ENCODE results near the gene MTA3.

MTA3 gene

DNA sequence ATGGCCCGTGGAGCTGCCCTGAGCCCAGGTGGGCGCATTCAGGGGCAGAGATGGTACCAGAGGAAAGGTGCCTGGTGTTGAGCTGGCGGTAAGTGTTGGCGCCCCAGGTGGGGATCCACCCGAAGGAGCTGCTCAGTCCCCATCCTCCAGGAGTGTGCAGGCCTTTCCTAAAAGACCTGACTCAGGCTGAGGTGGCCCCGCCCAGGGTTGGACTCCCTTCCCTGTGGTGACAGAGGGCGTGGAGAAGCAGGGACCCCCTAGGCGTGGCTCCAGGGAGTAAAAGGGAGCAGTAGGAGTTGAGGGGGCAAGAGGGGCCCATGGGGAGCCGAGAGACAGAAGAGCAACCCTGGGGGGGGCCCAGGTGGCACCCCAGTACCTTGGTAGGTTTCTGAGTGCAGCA lies 193.1 kb downstream of the MTA3 start:
- TF ChIP-seq, protein P1, sequence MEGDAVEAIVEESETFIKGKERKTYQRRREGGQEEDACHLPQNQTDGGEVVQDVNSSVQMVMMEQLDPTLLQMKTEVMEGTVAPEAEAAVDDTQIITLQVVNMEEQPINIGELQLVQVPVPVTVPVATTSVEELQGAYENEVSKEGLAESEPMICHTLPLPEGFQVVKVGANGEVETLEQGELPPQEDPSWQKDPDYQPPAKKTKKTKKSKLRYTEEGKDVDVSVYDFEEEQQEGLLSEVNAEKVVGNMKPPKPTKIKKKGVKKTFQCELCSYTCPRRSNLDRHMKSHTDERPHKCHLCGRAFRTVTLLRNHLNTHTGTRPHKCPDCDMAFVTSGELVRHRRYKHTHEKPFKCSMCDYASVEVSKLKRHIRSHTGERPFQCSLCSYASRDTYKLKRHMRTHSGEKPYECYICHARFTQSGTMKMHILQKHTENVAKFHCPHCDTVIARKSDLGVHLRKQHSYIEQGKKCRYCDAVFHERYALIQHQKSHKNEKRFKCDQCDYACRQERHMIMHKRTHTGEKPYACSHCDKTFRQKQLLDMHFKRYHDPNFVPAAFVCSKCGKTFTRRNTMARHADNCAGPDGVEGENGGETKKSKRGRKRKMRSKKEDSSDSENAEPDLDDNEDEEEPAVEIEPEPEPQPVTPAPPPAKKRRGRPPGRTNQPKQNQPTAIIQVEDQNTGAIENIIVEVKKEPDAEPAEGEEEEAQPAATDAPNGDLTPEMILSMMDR (IDR thresholded peaks at IDR 0.05; ENCODE audit: borderline replicate concordance, insufficient read depth, low read depth, low read length) = no peak
- H3K4me3 ChIP-seq (ENCODE audit: low read depth, low read length) = no peak overlapping the region

GRCh38 chr2:42762155-42762554 lies 193.7 kb downstream of the MTA3 start:
- TF ChIP-seq, protein P1 (IDR thresholded peaks at IDR 0.05; ENCODE audit: borderline replicate concordance, insufficient read depth, low read depth, low read length) = no peak

DNA sequence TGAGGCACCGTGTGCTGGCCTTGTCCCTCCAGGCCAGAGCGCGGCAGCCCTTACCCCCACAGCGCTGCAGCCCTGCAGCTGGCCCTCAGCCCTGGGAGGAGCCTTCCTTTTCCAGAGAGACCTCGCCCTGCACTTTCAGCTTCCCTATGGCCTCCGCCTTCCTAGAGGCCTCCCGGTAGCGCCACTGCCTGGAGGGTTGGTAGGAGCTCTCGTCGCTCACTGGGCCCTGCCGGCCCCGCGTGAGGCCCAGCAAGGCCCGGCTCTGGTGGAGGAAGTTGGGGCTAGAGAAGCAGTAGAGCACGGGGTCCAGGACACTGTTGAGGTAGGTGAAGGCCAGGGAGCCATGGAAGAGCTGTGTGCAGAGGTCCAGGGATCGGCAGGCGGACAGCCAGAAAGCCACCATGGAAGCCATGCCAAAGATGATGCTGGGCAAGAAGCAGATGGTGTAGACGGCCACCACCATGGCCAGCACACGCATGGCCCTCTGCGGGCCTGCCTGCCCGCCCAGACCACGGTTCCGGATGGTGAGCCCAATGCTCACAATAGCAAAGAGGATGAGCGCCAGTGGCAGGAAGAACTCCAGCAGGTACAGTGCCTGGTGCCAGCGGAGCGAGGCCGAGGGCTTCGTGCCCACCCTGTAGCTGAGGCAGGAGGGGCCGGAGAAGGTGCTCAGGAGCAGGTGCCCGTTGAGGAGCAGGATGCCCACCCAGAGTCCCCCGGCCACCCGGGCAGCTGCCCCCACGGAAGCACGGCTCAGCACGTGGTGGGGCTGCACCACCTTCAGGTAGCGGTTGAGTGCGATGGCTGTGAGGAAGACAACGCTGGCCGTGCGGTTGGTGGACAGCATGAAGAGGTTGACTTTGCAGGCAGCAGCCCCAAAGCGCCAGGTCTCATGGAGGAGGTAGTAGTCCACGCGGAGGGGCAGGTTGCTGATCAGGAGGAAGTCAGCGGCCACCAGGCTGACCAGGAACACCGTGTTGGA lies 194.7 kb downstream of the MTA3 start:
- no peak overlapping the region for H3K4me3 ChIP-seq (ENCODE audit: low read depth, low read length)
- TF ChIP-seq, protein P1 (IDR thresholded peaks at IDR 0.05; ENCODE audit: borderline replicate concordance, insufficient read depth, low read depth, low read length) = no peak

More at GRCh38 chr2:42762155-42762554, 193.7 kb downstream of the MTA3 start:
- no peak overlapping the region for H3K4me3 ChIP-seq (ENCODE audit: low read depth, low read length)

DNA sequence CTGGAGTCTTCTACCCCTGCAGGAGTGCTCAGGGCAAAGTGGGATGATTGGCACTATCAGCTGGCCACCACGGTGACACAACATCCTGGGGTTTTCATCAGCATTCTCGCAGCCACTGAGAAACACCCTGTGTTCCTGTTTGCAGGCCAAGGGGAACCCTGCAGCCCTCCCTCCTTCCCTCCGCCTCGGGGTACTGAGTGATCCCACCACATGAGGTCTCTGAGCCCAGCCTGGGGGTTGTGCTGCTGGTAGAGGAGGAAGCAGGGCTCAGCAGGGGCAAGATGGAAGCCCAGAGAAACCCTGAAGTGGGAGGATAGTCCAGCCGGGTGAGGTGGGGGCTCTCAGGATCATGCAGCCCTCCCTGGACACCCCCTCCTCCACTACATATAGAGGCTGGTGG lies 195.7 kb downstream of the MTA3 start, which contains the start of gene OXER1:
TSS of gene OXER1 (minus strand) at position 40 of the 400 bp plus-strand sequence. CDS start 73 bp downstream, outside the sequence.
- TF ChIP-seq, protein P1 (IDR thresholded peaks at IDR 0.05; ENCODE audit: borderline replicate concordance, insufficient read depth, low read depth, low read length) = no peak
- no peak within 1 kb of the TSS for H3K4me3 ChIP-seq (ENCODE audit: low read depth, low read length)

- TF ChIP-seq, protein P1 (IDR thresholded peaks at IDR 0.05; ENCODE audit: borderline replicate concordance, insufficient read depth, low read depth, low read length) = no peak
- H3K4me3 ChIP-seq (ENCODE audit: low read depth, low read length) = no peak overlapping the region
These were observed 196.5 kb downstream of the MTA3 start for GRCh38 chr2:42764901-42765300.

DNA sequence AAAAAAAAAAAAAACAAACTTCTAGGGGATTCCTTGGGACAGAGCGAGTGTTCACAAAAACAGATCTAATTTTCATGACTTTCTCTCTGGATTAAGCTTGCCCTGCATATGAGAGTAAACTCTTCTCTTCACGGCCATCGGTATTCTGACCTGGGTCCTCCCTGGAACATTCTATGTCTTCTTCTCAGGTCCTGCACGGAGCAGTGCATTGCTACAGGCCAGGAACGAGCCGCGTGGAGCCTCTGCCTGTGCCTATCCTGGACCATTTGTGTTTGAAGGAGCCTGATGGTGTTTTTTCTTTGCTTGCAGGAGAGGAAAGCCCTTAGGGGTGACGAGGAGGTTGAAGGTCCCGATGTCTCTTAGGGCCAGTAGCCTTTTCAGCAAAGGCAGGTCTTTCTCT lies 197.3 kb downstream of the MTA3 start:
- TF ChIP-seq, protein P1 (IDR thresholded peaks at IDR 0.05; ENCODE audit: borderline replicate concordance, insufficient read depth, low read depth, low read length) = no peak
- H3K4me3 ChIP-seq (ENCODE audit: low read depth, low read length) = no peak overlapping the region

Measured in GM12875 (cell line).